WTC11 (cell line): ENCODE measurements around the gene OSM. TPM values are rescaled to one million over a fixed set of nuclear protein-coding genes. Genes with fewer than 3 reads are reported as not detected.

Experiments used
- ATAC-seq: fragments of 200-7000 bp; cut with Tn5 transposase; 2 replicates; pipeline ENCODE4 v1.10.0; 2021; ENCODE audit warnings: mild to moderate bottlenecking, moderate library complexity
- CTCF ChIA-PET: fragments of 300-600 bp; sonication (Branson Sonifier 250); formaldehyde crosslinking; loops from one replicate; lab custom pipeline; 2021; ENCODE audit warnings: antibody characterized with exemption; lab: Charles Lee
- POLR2A ChIA-PET: fragments of 350-600 bp; sonication (Branson Sonifier 250); formaldehyde crosslinking; loops from one replicate; lab custom pipeline; 2021; ENCODE audit warnings: antibody characterized with exemption; lab: Charles Lee
- DNase-seq: peaks from one replicate; pipeline ENCODE4 v3.0.0; 2021; ENCODE audit warnings: low spot score
- H3K27ac Mint-ChIP-seq: 2 replicates; pipeline ENCODE4 v1.8.0; 2021; ENCODE audit warnings: mixed read lengths
- H3K27me3 Mint-ChIP-seq: 2 replicates; pipeline ENCODE4 v1.8.0; 2021; ENCODE audit warnings: low read depth, mild to moderate bottlenecking, moderate library complexity, mixed read lengths
- H3K36me3 Mint-ChIP-seq: 2 replicates; pipeline ENCODE4 v1.8.0; 2021; ENCODE audit warnings: mixed read lengths
- H3K4me1 Mint-ChIP-seq: 2 replicates; pipeline ENCODE4 v1.8.0; 2022; ENCODE audit warnings: mixed read lengths
- H3K4me3 Mint-ChIP-seq: 2 replicates; pipeline ENCODE4 v1.8.0; 2021; ENCODE audit warnings: mild to moderate bottlenecking, moderate library complexity, mixed read lengths
- H3K9me3 Mint-ChIP-seq: 2 replicates; pipeline ENCODE4 v1.8.0; 2021; ENCODE audit warnings: mixed read lengths
- CBFB ChIP-seq: sonication (generic); formaldehyde crosslinking; IDR thresholded peaks from 2 replicates; pipeline ENCODE4 v1.8.1; 2022; ENCODE audit warnings: mild to moderate bottlenecking, low read depth, missing genetic modification reagents
- CREB1 ChIP-seq: sonication (generic); formaldehyde crosslinking; IDR thresholded peaks from 2 replicates; pipeline ENCODE4 v1.8.0; 2023; ENCODE audit warnings: mild to moderate bottlenecking, missing genetic modification reagents
- ELF4 ChIP-seq: sonication (generic); formaldehyde crosslinking; IDR thresholded peaks from 2 replicates; pipeline ENCODE4 v1.8.1; 2022; ENCODE audit warnings: low read depth, mild to moderate bottlenecking, moderate library complexity, missing genetic modification reagents
- ERG ChIP-seq: fragments of 250-450 bp; sonication (Bioruptor Pico); IDR thresholded peaks from 2 replicates; pipeline ENCODE4 v1.8.0; 2021; ENCODE audit warnings: mild to moderate bottlenecking
- ETV6 ChIP-seq: sonication (generic); formaldehyde crosslinking; IDR thresholded peaks from 2 replicates; pipeline ENCODE4 v1.8.1; 2022; ENCODE audit warnings: mild to moderate bottlenecking, missing genetic modification reagents
- FOXJ3 ChIP-seq: sonication (generic); formaldehyde crosslinking; IDR thresholded peaks from 2 replicates; pipeline ENCODE4 v1.9.0; 2021; ENCODE audit warnings: missing genetic modification reagents, mild to moderate bottlenecking, borderline replicate concordance
- GABPB1 ChIP-seq: sonication (generic); formaldehyde crosslinking; IDR thresholded peaks from 2 replicates; pipeline ENCODE4 v1.8.1; 2023; ENCODE audit warnings: mild to moderate bottlenecking, missing genetic modification reagents
- HMGA2 ChIP-seq: fragments of 250-450 bp; sonication (Bioruptor Pico); IDR thresholded peaks from 2 replicates; pipeline ENCODE4 v1.4.0; 2021; ENCODE audit warnings: mild to moderate bottlenecking, moderate library complexity
- JAZF1 ChIP-seq: fragments of 250-450 bp; sonication (Bioruptor Pico); IDR thresholded peaks from 2 replicates; pipeline ENCODE4 v1.9.0; 2021; ENCODE audit warnings: moderate library complexity, mild to moderate bottlenecking, inconsistent platforms
- MYBL2 ChIP-seq: sonication (generic); formaldehyde crosslinking; IDR thresholded peaks from 2 replicates; pipeline ENCODE4 v1.8.1; 2023; ENCODE audit warnings: mild to moderate bottlenecking, moderate library complexity, missing genetic modification reagents
- OVOL2 ChIP-seq: fragments of 250-450 bp; sonication (Bioruptor Pico); IDR thresholded peaks from 2 replicates; pipeline ENCODE4 v1.9.0; 2021; ENCODE audit warnings: mild to moderate bottlenecking, borderline replicate concordance
- PREB ChIP-seq: sonication (generic); formaldehyde crosslinking; IDR thresholded peaks from 2 replicates; pipeline ENCODE4 v1.8.1; 2022; ENCODE audit warnings: mild to moderate bottlenecking, missing genetic modification reagents, moderate library complexity, borderline replicate concordance
- SMAD3 ChIP-seq: sonication (generic); formaldehyde crosslinking; IDR thresholded peaks from 2 replicates; pipeline ENCODE4 v1.8.0; 2022; ENCODE audit warnings: missing genetic modification reagents, mild to moderate bottlenecking, borderline replicate concordance
- SP1 ChIP-seq: sonication (generic); formaldehyde crosslinking; conservative IDR thresholded peaks from 2 replicates; pipeline ENCODE4 v1.8.1; 2022; ENCODE audit warnings: missing genetic modification reagents
- TEAD1 ChIP-seq: sonication (generic); formaldehyde crosslinking; IDR thresholded peaks from 2 replicates; pipeline ENCODE4 v1.8.0; 2022; ENCODE audit warnings: mild to moderate bottlenecking, missing genetic modification reagents
- TP53 ChIP-seq: sonication (generic); formaldehyde crosslinking; IDR thresholded peaks from 2 replicates; pipeline ENCODE4 v1.8.1; 2023; ENCODE audit warnings: mild to moderate bottlenecking, missing genetic modification reagents
- ZBTB21 ChIP-seq: sonication (generic); formaldehyde crosslinking; IDR thresholded peaks from 2 replicates; pipeline ENCODE4 v1.8.1; 2023; ENCODE audit warnings: mild to moderate bottlenecking, missing genetic modification reagents, borderline replicate concordance
- ZNF121 ChIP-seq: sonication (generic); formaldehyde crosslinking; IDR thresholded peaks from 2 replicates; pipeline ENCODE4 v1.8.0; 2023; ENCODE audit warnings: missing genetic modification reagents
- ZNF138 ChIP-seq: sonication (generic); formaldehyde crosslinking; conservative IDR thresholded peaks from 2 replicates; pipeline ENCODE4 v1.8.1; 2022; ENCODE audit warnings: mild to moderate bottlenecking, moderate library complexity, missing genetic modification reagents
- ZNF219 ChIP-seq: sonication (generic); formaldehyde crosslinking; IDR thresholded peaks from 2 replicates; pipeline ENCODE4 v1.8.0; 2023; ENCODE audit warnings: missing genetic modification reagents, mild to moderate bottlenecking, borderline replicate concordance
- ZNF232 ChIP-seq: sonication (generic); formaldehyde crosslinking; IDR thresholded peaks from 2 replicates; pipeline ENCODE4 v1.8.0; 2022; ENCODE audit warnings: mild to moderate bottlenecking, missing genetic modification reagents
- ZNF396 ChIP-seq: fragments of 250-450 bp; sonication (Bioruptor Pico); IDR thresholded peaks from 2 replicates; pipeline ENCODE4 v1.8.0; 2021; ENCODE audit warnings: mild to moderate bottlenecking, moderate library complexity, borderline replicate concordance
- ZSCAN18 ChIP-seq: fragments of 250-450 bp; sonication (Bioruptor Pico); IDR thresholded peaks from 2 replicates; pipeline ENCODE4 v2.1.2; 2022; ENCODE audit warnings: mild to moderate bottlenecking, moderate library complexity
- total RNA-seq: library from RNA; stranded (reverse); gene quantifications from 3 replicates; pipeline ENCODE4 v1.2.3, GENCODE V29; 2021
- TF ChIP-seq, protein P1 (sequence below): sonication (generic); formaldehyde crosslinking; conservative IDR thresholded peaks from 2 replicates; pipeline ENCODE4 v1.8.1; 2022; ENCODE audit warnings: mild to moderate bottlenecking, missing genetic modification reagents
- TF ChIP-seq, protein P2 (sequence below): sonication (generic); formaldehyde crosslinking; conservative IDR thresholded peaks from 2 replicates; pipeline ENCODE4 v1.8.1; 2023; ENCODE audit warnings: mild to moderate bottlenecking, low read depth, missing genetic modification reagents, moderate library complexity
- TF ChIP-seq, protein P3 (sequence below): sonication (generic); formaldehyde crosslinking; IDR thresholded peaks from 2 replicates; pipeline ENCODE4 v1.8.1; 2022; ENCODE audit warnings: low read depth, mild to moderate bottlenecking, moderate library complexity, missing genetic modification reagents, borderline replicate concordance

Gene OSM
- total RNA-seq, 1 experiment from 2014 or later = not detected

GRCh38 chr22:30244066-30244465, 22.6 kb downstream of the OSM start:
- H3K4me1 Mint-ChIP-seq = peaks cover 38% of the 10 kb centered on the region
- ChIA-PET CTCF (no interaction called here), POLR2A (no interaction called here)
- TF ChIP-seq, protein P1, sequence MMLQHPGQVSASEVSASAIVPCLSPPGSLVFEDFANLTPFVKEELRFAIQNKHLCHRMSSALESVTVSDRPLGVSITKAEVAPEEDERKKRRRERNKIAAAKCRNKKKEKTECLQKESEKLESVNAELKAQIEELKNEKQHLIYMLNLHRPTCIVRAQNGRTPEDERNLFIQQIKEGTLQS (CRISPR knock-in tag) = no peak
- TF ChIP-seq OVOL2 (CRISPR knock-in tag) (no peak), ZSCAN18 (no peak), CBFB (CRISPR knock-in tag) (no peak), PREB (CRISPR knock-in tag) (no peak), CREB1 (no peak), ZNF396 (CRISPR knock-in tag) (no peak), ZNF138 (CRISPR knock-in tag) (no peak), ELF4 (no peak), FOXJ3 (CRISPR knock-in tag) (no peak), GABPB1 (CRISPR knock-in tag) (no peak), SMAD3 (CRISPR knock-in tag) (no peak), MYBL2 (CRISPR knock-in tag) (no peak), ERG (no peak), ZNF219 (CRISPR knock-in tag) (no peak), TP53 (CRISPR knock-in tag) (no peak), ZNF121 (CRISPR knock-in tag) (no peak)
- TF ChIP-seq, protein P2, sequence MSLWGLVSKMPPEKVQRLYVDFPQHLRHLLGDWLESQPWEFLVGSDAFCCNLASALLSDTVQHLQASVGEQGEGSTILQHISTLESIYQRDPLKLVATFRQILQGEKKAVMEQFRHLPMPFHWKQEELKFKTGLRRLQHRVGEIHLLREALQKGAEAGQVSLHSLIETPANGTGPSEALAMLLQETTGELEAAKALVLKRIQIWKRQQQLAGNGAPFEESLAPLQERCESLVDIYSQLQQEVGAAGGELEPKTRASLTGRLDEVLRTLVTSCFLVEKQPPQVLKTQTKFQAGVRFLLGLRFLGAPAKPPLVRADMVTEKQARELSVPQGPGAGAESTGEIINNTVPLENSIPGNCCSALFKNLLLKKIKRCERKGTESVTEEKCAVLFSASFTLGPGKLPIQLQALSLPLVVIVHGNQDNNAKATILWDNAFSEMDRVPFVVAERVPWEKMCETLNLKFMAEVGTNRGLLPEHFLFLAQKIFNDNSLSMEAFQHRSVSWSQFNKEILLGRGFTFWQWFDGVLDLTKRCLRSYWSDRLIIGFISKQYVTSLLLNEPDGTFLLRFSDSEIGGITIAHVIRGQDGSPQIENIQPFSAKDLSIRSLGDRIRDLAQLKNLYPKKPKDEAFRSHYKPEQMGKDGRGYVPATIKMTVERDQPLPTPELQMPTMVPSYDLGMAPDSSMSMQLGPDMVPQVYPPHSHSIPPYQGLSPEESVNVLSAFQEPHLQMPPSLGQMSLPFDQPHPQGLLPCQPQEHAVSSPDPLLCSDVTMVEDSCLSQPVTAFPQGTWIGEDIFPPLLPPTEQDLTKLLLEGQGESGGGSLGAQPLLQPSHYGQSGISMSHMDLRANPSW (CRISPR knock-in tag) = no peak
- TF ChIP-seq, protein P3, sequence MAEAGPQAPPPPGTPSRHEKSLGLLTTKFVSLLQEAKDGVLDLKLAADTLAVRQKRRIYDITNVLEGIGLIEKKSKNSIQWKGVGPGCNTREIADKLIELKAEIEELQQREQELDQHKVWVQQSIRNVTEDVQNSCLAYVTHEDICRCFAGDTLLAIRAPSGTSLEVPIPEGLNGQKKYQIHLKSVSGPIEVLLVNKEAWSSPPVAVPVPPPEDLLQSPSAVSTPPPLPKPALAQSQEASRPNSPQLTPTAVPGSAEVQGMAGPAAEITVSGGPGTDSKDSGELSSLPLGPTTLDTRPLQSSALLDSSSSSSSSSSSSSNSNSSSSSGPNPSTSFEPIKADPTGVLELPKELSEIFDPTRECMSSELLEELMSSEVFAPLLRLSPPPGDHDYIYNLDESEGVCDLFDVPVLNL (CRISPR knock-in tag) = no peak
- no peaks in the 10 kb centered on the region for H3K9me3 Mint-ChIP-seq
- peaks cover 12% of the 10 kb centered on the region; the same call in 1 of the 2 replicates for H3K36me3 Mint-ChIP-seq
- H3K4me3 Mint-ChIP-seq = no peak overlapping the region
- no peak for ATAC-seq
- H3K27ac Mint-ChIP-seq = no peak overlapping the region
- DNase-seq = no peak
- H3K27me3 Mint-ChIP-seq = no peaks in the 10 kb centered on the region

DNA sequence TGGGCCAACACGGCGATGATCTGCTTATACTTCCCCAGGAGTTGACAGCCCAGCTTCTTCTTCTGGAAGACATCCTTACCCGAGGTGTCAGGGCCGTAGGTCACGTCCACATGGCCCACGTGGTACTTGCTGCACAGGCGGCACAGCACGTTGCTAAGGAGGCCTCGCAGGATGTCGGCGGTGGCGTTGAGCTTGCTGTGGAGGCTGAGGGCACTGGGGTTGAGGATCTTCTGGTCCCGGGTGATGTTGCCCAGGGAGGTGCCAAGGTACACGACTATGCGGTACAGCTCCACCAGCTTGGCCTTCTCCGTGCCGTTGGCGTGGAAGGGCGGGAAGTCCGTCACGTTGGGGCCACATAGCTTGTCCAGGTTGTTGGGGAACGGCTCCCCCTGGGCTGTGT, 23.0 kb downstream of the OSM start:
- Mint-ChIP-seq H3K4me1 (peaks cover 41% of the 10 kb centered on the region), H3K27ac (no peak overlapping the region), H3K36me3 (peaks cover 12% of the 10 kb centered on the region; the same call in 1 of the 2 replicates), H3K4me3 (no peak overlapping the region), H3K9me3 (no peaks in the 10 kb centered on the region), H3K27me3 (no peaks in the 10 kb centered on the region)
- no peak for ATAC-seq
- ChIA-PET POLR2A (no interaction called here), CTCF (no interaction called here)
- DNase-seq = no peak
- TF ChIP-seq ZNF138 (CRISPR knock-in tag) (no peak), TEAD1 (no peak), JAZF1 (CRISPR knock-in tag) (no peak), ZBTB21 (no peak), ETV6 (CRISPR knock-in tag) (no peak), ZNF232 (CRISPR knock-in tag) (no peak), SP1 (CRISPR knock-in tag) (no peak), HMGA2 (CRISPR knock-in tag) (no peak)
- TF ChIP-seq, protein P2 (CRISPR knock-in tag) = no peak
